22Rv1 (cell line): ENCODE measurements around the gene EGFR.

Experiments used
- CTCF ChIP-seq: fragments of 450-650 bp; IDR thresholded peaks from 2 replicates; pipeline ENCODE4 v1.5.1; 2017; ENCODE audit warnings: mild to moderate bottlenecking
- ZFX ChIP-seq: fragments of 450-650 bp; IDR thresholded peaks from 2 replicates; pipeline ENCODE4 v1.6.1; 2017; ENCODE audit warnings: antibody characterized with exemption, borderline replicate concordance

DNA sequence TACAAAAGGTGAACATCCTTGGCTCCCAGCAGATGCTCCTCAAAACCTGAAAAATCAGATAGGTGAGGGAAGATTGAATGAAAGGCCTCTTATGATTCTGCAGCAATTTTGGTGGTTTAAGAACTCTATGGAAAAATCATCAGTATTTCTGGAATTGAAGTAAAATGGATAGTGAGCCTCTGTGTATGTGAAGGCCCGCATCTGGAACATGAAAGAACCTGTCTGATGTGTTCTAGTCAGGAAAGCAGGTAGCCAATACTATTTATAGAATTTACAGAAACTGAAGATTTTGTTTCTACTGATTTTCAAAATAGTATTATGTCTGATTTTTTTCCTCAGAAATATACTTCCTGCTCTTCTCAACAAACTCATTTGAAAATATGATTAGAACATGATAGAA is 37.3 kb downstream of the EGFR start:
- TF ChIP-seq CTCF (no peak), ZFX (no peak)
